Measurements from ENCODE around the gene GFY.

- TF ChIP-seq POLR2A (IDR thresholded peaks at IDR 0.05), result no peak
- TF ChIP-seq, protein P1, sequence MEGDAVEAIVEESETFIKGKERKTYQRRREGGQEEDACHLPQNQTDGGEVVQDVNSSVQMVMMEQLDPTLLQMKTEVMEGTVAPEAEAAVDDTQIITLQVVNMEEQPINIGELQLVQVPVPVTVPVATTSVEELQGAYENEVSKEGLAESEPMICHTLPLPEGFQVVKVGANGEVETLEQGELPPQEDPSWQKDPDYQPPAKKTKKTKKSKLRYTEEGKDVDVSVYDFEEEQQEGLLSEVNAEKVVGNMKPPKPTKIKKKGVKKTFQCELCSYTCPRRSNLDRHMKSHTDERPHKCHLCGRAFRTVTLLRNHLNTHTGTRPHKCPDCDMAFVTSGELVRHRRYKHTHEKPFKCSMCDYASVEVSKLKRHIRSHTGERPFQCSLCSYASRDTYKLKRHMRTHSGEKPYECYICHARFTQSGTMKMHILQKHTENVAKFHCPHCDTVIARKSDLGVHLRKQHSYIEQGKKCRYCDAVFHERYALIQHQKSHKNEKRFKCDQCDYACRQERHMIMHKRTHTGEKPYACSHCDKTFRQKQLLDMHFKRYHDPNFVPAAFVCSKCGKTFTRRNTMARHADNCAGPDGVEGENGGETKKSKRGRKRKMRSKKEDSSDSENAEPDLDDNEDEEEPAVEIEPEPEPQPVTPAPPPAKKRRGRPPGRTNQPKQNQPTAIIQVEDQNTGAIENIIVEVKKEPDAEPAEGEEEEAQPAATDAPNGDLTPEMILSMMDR (IDR thresholded peaks at IDR 0.05), result no peak
These were observed 44.8 kb downstream of the GFY start for GRCh38 chr19:49469828-49470614.
